ENCODE data around the gene MRC1. TPM values are rescaled to one million over a fixed set of nuclear protein-coding genes. Genes with fewer than 3 reads are reported as not detected.

MRC1 gene
- total RNA-seq, 1 experiment from 2014 or later: 0.05 TPM

- BruUV-seq (replicated peaks): no TSS peak
- ChIA-PET CTCF (no interaction called here), POLR2A (no interaction called here)
- Mint-ChIP-seq H3K27me3 (ENCODE audit: insufficient read depth, unreplicated experiment) (peaks cover 13% of the 10 kb centered on the region), H3K36me3 (ENCODE audit: insufficient read depth, unreplicated experiment) (no peaks in the 10 kb centered on the region), H3K4me1 (ENCODE audit: low read depth, unreplicated experiment) (no peaks in the 10 kb centered on the region), H3K9me3 (ENCODE audit: unreplicated experiment) (no peaks in the 10 kb centered on the region), H3K27ac (ENCODE audit: unreplicated experiment) (no peak overlapping the region), H3K4me3 (ENCODE audit: unreplicated experiment) (no peak overlapping the region)
- intact Hi-C loops (cut with micrococcal nuclease; ENCODE audit: unreplicated experiment): loop anchor here (10.0 kb wide), 1 partner anchor 102 kb away; no protein-coding TSS in a partner anchor
- H3K4me1 ChIP-seq: no peaks in the 10 kb centered on the region
- no peak overlapping the region for H3K4me3 ChIP-seq (ENCODE audit: low read depth, low read length)
- no peaks in the 10 kb centered on the region for H3K9me3 ChIP-seq
- no peak for DNase-seq
- TF ChIP-seq CTCF (IDR thresholded peaks at IDR 0.05; ENCODE audit: insufficient read depth in 1 of 2, low read depth in 1 of 2, low read length in 1 of 2, severe bottlenecking in 1 of 2, unreplicated experiment in 1 of 2): no peak
- no peaks in the 10 kb centered on the region for H3K36me3 ChIP-seq (ENCODE audit: control insufficient read depth, insufficient read depth, low read length)
- H3K27me3 ChIP-seq (replicated peaks; ENCODE audit: control insufficient read depth, insufficient read depth, low read length): no peaks in the 10 kb centered on the region
Observed at GRCh38 chr10:17912754-17913153, 103.6 kb downstream of the MRC1 start.

GRCh38 chr10:17913604-17914003, 104.5 kb downstream of the MRC1 start:
- no peak overlapping the region for H3K4me3 Mint-ChIP-seq (ENCODE audit: unreplicated experiment)
- H3K27me3 Mint-ChIP-seq (ENCODE audit: insufficient read depth, unreplicated experiment): peaks cover 8% of the 10 kb centered on the region
- Histone ChIP-seq H3K36me3 (ENCODE audit: control insufficient read depth, insufficient read depth, low read length) (no peaks in the 10 kb centered on the region), H3K4me1 (no peaks in the 10 kb centered on the region), H3K9me3 (no peaks in the 10 kb centered on the region), H3K27me3 (replicated peaks; ENCODE audit: control insufficient read depth, insufficient read depth, low read length) (no peaks in the 10 kb centered on the region), H3K4me3 (ENCODE audit: low read depth, low read length) (no peak overlapping the region)
- POLR2A ChIA-PET: no interaction called here
- no peaks in the 10 kb centered on the region for H3K4me1 Mint-ChIP-seq (ENCODE audit: low read depth, unreplicated experiment)
- DNase-seq: no peak
- no TSS peak for BruUV-seq (replicated peaks)
- no peaks in the 10 kb centered on the region for H3K9me3 Mint-ChIP-seq (ENCODE audit: unreplicated experiment)
- CTCF ChIA-PET: no interaction called here
- H3K36me3 Mint-ChIP-seq (ENCODE audit: insufficient read depth, unreplicated experiment): no peaks in the 10 kb centered on the region
- intact Hi-C loops (cut with micrococcal nuclease; ENCODE audit: unreplicated experiment): loop anchor here (10.0 kb wide), 1 partner anchor 101 kb away; no protein-coding TSS in a partner anchor
- no peak for TF ChIP-seq CTCF (IDR thresholded peaks at IDR 0.05; ENCODE audit: insufficient read depth in 1 of 2, low read depth in 1 of 2, low read length in 1 of 2, severe bottlenecking in 1 of 2, unreplicated experiment in 1 of 2)
- H3K27ac Mint-ChIP-seq (ENCODE audit: unreplicated experiment): no peak overlapping the region

- peaks cover 8% of the 10 kb centered on the region for H3K27me3 Mint-ChIP-seq (ENCODE audit: insufficient read depth, unreplicated experiment)
- intact Hi-C loops (cut with micrococcal nuclease; ENCODE audit: unreplicated experiment): loop anchor here (10.0 kb wide), 1 partner anchor 100 kb away; no protein-coding TSS in a partner anchor
- POLR2A ChIA-PET: no interaction called here
- no peaks in the 10 kb centered on the region for H3K4me1 Mint-ChIP-seq (ENCODE audit: low read depth, unreplicated experiment)
- H3K4me3 ChIP-seq (ENCODE audit: low read depth, low read length): no peak overlapping the region
- no peaks in the 10 kb centered on the region for H3K4me1 ChIP-seq
- H3K27me3 ChIP-seq (replicated peaks; ENCODE audit: control insufficient read depth, insufficient read depth, low read length): no peaks in the 10 kb centered on the region
- H3K4me3 Mint-ChIP-seq (ENCODE audit: unreplicated experiment): no peak overlapping the region
- CTCF ChIA-PET: no interaction called here
- H3K9me3 Mint-ChIP-seq (ENCODE audit: unreplicated experiment): no peaks in the 10 kb centered on the region
- BruUV-seq (replicated peaks): no TSS peak
- H3K36me3 ChIP-seq (ENCODE audit: control insufficient read depth, insufficient read depth, low read length): no peaks in the 10 kb centered on the region
- H3K27ac Mint-ChIP-seq (ENCODE audit: unreplicated experiment): no peak overlapping the region
- no peak for TF ChIP-seq CTCF (IDR thresholded peaks at IDR 0.05; ENCODE audit: insufficient read depth in 1 of 2, low read depth in 1 of 2, low read length in 1 of 2, severe bottlenecking in 1 of 2, unreplicated experiment in 1 of 2)
- DNase-seq: no peak
- no peaks in the 10 kb centered on the region for H3K9me3 ChIP-seq
- no peaks in the 10 kb centered on the region for H3K36me3 Mint-ChIP-seq (ENCODE audit: insufficient read depth, unreplicated experiment)
Observed at GRCh38 chr10:17914169-17915045, 105.3 kb downstream of the MRC1 start.
